K562 (cell line): ENCODE data around the gene SMIM29.

Source experiments
- DACH1 ChIP-seq: fragments of 450-650 bp; IDR thresholded peaks from 2 replicates; pipeline ENCODE4 v1.6.1; 2018; ENCODE audit not compliant: partially characterized antibody
- TEAD1 ChIP-seq, 2 experiments: fragments of 450-650 bp in 1 of 2; sonication (generic) in 1 of 2; formaldehyde crosslinking; IDR thresholded peaks; 2 replicates each; pipeline versions ENCODE4 v1.4.0 to v1.8.0; 2020 to 2022; ENCODE audit warnings: mild to moderate bottlenecking in 2 of 2, missing genetic modification reagents in 1 of 2
- ZNF445 ChIP-seq: fragments of 250-450 bp; sonication (Bioruptor Pico); IDR thresholded peaks from 2 replicates; pipeline ENCODE4 v1.4.0; 2020; ENCODE audit warnings: low read depth, mild to moderate bottlenecking, moderate library complexity
- TF ChIP-seq, protein P1 (sequence below), 3 experiments: IDR thresholded peaks in 2 of 3; conservative IDR thresholded peaks in 1 of 3; 2 replicates each; pipeline ENCODE4 v1.5.1; 2011 to 2012; ENCODE audit warnings: low read length in 3 of 3, mild to moderate bottlenecking in 3 of 3, control low read depth in 2 of 3, improper control_type of control experiment in 1 of 3, inconsistent platforms in 1 of 3, low read depth in 1 of 3, mixed read lengths in 1 of 3, moderate library complexity in 1 of 3; ENCODE audit not compliant: insufficient read depth in 2 of 3

GRCh38 chr6:34276191-34276590, 27.4 kb upstream of the SMIM29 start:
- TF ChIP-seq TEAD1 (CRISPR knock-in tag; IDR thresholded peaks at IDR 0.05) (no peak), ZNF445 (no peak), DACH1 (no peak)
- TF ChIP-seq, protein P1, sequence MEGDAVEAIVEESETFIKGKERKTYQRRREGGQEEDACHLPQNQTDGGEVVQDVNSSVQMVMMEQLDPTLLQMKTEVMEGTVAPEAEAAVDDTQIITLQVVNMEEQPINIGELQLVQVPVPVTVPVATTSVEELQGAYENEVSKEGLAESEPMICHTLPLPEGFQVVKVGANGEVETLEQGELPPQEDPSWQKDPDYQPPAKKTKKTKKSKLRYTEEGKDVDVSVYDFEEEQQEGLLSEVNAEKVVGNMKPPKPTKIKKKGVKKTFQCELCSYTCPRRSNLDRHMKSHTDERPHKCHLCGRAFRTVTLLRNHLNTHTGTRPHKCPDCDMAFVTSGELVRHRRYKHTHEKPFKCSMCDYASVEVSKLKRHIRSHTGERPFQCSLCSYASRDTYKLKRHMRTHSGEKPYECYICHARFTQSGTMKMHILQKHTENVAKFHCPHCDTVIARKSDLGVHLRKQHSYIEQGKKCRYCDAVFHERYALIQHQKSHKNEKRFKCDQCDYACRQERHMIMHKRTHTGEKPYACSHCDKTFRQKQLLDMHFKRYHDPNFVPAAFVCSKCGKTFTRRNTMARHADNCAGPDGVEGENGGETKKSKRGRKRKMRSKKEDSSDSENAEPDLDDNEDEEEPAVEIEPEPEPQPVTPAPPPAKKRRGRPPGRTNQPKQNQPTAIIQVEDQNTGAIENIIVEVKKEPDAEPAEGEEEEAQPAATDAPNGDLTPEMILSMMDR (IDR thresholded peaks at IDR 0.05 in 2 of 3, conservative IDR thresholded peaks at IDR 0.05 in 1 of 3; ENCODE audit: insufficient read depth in 2 of 3, low read depth in 1 of 3, low read length in 3 of 3) = no peak
